C4-2B (cell line): ENCODE results near the gene SLC25A21.

Experiments used
- H3K27ac ChIP-seq: fragments of 450-650 bp; 2 replicates; pipeline ENCODE4 v1.5.1; 2017
- ZFX ChIP-seq: fragments of 450-650 bp; IDR thresholded peaks from 2 replicates; pipeline ENCODE4 v1.6.1; 2017
- TF ChIP-seq, protein P1 (sequence below): fragments of 450-650 bp; conservative IDR thresholded peaks from 2 replicates; pipeline ENCODE4 v1.5.1; 2017; ENCODE audit warnings: mild to moderate bottlenecking

SLC25A21 gene

GRCh38 chr14:37018571-37019240 lies 153.7 kb downstream of the SLC25A21 start:
- H3K27ac ChIP-seq, result no peak overlapping the region
- TF ChIP-seq ZFX, result no peak
- TF ChIP-seq, protein P1, sequence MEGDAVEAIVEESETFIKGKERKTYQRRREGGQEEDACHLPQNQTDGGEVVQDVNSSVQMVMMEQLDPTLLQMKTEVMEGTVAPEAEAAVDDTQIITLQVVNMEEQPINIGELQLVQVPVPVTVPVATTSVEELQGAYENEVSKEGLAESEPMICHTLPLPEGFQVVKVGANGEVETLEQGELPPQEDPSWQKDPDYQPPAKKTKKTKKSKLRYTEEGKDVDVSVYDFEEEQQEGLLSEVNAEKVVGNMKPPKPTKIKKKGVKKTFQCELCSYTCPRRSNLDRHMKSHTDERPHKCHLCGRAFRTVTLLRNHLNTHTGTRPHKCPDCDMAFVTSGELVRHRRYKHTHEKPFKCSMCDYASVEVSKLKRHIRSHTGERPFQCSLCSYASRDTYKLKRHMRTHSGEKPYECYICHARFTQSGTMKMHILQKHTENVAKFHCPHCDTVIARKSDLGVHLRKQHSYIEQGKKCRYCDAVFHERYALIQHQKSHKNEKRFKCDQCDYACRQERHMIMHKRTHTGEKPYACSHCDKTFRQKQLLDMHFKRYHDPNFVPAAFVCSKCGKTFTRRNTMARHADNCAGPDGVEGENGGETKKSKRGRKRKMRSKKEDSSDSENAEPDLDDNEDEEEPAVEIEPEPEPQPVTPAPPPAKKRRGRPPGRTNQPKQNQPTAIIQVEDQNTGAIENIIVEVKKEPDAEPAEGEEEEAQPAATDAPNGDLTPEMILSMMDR, result no peak

- H3K27ac ChIP-seq, result no peak overlapping the region
- no peak for TF ChIP-seq ZFX
- TF ChIP-seq, protein P1, result no peak
Observed at GRCh38 chr14:37013078-37013477, 159.3 kb downstream of the SLC25A21 start.

- TF ChIP-seq, protein P1, result no peak
- no peak for TF ChIP-seq ZFX
- H3K27ac ChIP-seq, result no peak overlapping the region
Observed at GRCh38 chr14:36998686-36999085, 173.7 kb downstream of the SLC25A21 start.

DNA sequence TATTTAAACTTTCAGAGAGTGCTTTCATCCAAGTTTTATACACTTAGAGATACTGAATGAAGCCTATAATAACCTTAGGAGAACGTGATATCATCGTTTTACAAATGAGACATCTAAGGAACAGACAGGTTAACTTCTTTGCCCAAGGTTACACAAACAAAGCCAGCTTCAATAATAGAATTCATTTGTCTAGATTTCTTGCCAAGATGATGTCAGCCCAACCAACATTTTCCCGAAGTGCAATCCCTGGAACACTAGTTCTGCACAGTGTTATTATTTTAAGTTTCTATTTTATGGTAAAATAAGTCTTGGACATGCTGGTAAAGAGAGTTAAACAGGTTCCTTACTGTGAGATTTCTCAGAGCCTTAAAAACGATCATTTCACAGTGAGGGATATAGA lies 174.6 kb downstream of the SLC25A21 start:
- no peak overlapping the region for H3K27ac ChIP-seq
- no peak for TF ChIP-seq ZFX
- TF ChIP-seq, protein P1, result no peak

DNA sequence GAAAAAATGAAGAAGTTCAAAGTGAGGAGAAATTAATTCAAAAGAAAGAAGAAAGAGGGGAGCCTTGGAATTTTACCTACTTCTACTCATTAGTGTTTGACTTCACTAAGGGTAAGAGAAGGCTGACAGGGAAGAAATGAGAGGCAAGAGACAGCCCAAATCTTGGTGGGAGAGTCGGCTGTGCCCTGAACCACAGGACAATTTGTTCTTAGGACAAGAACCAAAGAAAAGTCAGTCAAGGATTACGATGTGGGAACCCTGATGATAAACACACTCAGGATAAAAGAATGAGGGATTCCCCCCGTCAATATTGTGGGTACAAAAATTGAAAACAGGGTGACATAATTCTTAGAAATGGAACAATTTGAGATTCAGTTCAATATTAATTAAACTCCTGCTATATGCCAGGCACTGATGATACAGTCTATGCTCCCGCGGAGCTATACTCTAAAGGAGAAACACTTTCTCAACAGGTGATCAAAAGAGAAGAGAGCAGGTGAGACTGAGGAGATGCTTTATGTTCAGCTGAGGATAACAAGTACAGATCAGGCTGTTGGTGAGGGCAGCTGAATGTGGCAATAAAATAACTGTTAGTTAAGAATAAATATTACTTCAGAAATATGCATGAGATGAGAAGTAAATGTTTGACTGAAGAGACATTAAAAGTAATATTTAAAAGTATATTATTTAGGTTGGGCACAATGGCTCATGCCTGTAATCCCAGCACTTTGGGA lies 175.4 kb downstream of the SLC25A21 start:
- TF ChIP-seq, protein P1, result no peak
- TF ChIP-seq ZFX, result no peak
- H3K27ac ChIP-seq, result no peak overlapping the region

DNA sequence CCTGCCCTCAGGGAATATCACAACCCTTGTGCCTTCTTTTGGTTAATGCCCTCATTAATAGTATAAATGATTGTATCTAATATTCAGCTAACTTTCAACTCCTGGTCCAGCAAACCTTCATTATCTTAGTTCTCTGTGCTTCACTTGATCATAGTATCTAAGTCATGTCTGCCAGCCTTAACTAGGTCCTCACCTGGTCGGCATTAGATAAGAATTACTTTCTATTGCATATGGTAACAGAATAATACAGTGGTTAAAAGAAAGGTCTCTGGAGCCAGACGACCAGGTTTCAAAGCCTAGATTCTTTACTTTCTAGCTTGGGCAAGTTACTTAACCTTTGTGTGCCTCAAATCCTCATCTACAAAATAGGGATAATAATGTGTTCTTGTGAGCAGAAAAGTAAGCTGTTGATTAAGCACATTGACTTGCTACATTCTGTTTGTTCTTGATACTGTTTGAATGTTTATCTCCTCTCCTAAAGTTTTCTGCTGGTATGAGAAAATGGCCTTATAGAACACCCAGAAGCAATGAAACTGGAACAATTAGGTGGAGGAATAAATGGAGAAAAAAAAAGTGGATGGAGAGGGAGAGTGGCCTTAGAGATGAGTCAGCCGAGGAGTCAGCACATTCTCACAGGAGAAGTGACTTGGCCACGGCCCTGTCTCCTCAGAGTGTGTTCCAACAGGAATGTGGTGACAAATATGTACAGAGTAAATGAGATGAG lies 176.1 kb downstream of the SLC25A21 start:
- TF ChIP-seq ZFX, result no peak
- TF ChIP-seq, protein P1, result no peak
- H3K27ac ChIP-seq, result no peak overlapping the region

DNA sequence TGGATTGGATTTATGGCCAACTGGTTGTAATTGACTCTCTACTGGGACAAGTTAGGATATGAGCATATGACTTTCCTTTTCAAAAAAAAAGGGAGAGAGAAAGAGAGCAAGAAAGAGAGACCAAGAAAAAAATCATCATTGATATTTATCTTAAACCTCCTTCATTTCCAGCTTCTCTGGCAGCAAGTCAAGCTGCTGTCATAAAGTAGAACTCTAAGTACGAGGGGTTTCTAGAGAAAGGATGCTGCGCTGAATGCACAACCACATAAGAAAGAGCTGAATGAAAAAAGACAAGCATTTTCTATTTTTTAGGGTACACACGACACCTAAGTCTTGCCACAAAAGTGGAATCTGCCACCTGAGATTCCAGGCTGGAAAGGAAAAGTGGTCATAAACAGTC lies 182.6 kb downstream of the SLC25A21 start:
- H3K27ac ChIP-seq, result no peak overlapping the region
- TF ChIP-seq ZFX, result no peak
- TF ChIP-seq, protein P1, result no peak
